HG03095 (cell line): ENCODE data around the gene ACOT7.
"Not testable (repeated sequence)": the region's sequence is repeated elsewhere in the genome, so short reads cannot be mapped to it uniquely, and the experiment has no call there.

Source experiments
- ATAC-seq: cut with Tn5 transposase; IDR thresholded peaks from one replicate; pipeline ENCODE4 v1.9.1; 2021; ENCODE audit warnings: moderate library complexity; ENCODE audit not compliant: unreplicated experiment

Gene ACOT7

GRCh38 chr1:6393400-6394187 is at the start of gene ACOT7:
TSS of gene ACOT7 (minus strand) at chr1:6393767. CDS start at chr1:6393399, 368 bp downstream.
- peak; percentile 79 for ATAC-seq

DNA sequence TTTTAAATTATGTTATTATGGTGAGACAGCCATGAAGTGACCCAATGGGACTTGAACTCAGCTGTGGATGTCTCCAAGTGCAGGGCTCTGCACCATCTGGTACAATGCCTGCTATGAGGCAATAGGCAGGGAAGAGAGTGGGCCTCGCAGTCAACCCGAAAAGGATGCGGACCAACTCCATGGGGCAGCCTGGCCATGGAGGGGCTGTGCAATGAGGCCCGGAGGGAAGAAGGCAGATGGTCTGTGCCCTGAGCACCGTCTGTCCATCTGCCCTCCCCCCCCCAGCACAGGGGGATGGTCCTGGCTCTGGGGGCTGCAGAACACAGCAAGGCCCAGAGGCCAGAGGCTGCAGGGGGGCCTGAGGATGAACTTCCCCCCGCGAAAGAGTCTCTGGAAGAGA is 48.0 kb upstream of the ACOT7 start:
- no peak for ATAC-seq

DNA sequence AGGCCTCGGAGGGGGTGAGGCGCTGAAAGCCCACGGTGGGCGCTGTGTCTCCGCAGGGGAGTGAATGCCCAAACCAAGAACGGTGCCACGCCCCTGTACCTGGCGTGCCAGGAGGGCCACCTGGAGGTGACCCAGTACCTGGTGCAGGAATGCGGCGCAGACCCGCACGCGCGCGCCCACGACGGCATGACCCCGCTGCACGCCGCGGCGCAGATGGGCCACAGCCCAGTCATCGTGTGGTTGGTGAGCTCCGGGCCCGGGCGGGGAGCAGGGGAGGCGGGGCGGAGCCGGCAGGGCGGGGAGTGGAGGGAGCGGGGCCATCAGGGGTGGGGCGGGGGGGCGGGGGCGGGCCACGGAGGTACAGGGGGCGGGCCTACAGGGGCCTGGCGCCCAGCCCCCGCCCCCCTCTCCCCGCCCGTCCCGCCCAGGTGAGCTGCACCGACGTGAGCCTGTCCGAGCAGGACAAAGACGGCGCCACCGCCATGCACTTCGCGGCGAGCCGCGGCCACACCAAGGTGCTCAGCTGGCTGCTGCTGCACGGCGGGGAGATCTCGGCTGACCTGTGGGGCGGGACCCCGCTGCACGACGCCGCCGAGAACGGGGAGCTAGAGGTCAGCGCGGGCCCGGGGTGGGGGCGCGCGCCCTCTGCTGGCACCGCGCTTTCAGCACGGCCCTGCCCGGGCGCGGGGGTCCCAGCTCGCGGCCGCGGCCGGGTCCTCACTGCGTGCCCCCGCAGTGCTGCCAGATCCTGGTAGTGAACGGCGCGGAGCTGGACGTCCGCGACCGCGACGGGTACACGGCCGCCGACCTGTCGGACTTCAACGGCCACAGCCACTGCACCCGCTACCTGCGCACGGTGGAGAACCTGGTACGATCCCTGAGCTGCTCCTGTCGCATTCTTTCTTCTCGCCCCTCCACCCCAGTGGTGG is 46.9 kb upstream of the ACOT7 start:
- ATAC-seq = no peak

DNA sequence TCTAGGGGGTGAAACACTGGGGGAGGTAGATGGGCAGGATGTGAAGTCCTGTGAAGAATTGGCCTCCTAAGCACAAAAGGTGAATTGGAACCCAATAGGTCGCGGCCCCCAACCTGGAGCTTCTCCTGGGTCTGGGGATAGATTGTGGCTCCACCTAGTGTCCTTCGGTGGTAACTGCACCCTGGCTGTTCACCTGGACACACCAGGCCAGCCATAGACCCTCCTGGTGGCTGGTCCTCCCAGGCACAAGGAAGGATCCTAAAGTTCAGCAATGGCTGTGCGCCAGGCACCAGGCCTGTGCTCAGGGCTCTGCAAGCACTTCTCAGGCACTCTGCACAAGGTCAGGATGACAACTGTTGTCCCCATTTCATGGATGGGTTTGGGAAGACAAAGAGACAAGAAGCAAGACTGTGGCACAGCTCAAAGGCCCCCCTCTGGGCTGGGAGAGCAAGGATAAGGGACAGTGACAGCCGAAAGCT is 44.5 kb upstream of the ACOT7 start:
- no peak for ATAC-seq

DNA sequence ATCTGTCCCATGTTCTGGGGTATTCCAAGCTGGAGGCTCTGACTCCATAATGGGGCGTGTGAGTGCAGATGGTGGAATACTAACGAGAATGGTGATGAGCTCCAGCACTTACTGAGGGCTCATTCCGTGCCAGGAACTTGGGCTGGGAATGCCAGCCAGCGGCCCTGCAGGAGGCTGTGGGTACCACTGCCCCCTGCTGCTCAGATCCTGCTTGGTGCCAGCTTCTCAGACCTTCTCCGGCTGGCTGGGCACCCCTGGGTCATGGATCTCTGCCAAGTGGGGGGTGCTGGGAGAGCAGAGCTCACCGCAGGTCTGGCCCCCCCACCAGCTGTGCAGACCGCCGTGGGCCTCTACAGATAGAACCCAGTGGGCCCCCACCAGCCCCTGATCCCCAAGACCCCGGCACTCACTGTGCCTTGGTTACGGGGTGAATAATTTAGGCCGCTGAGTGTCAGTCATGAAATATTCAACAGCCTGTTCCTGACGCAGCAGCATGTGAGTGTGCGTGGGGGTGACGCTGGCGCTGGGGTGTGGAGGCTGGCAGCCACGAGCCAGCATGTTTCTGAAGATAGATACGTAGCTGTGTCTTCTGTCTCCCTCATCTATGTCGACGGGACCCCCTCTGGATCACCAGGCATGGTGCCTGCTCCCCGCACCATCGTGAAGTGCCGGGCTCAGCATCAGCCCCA is 43.6 kb upstream of the ACOT7 start:
- not testable (repeated sequence) for ATAC-seq

DNA sequence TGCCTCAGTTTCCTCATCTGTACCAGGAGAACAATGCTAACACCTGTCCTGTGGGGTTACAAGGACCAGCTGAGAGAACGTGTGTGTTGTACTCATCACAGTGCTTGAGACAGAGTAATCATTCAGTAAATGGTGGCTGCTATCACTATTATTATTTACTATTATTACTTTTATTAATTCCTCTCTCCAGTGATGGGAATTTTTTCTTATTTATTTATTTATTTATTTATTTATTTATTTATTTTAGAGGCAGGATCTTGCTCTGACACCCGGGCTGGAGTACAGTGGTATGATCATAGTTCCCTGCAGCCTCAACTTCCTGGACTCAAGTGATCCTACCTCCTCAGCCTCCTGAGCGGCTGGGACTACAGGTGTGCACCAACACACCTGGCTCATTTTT is 42.7 kb upstream of the ACOT7 start:
- not testable (repeated sequence) for ATAC-seq

DNA sequence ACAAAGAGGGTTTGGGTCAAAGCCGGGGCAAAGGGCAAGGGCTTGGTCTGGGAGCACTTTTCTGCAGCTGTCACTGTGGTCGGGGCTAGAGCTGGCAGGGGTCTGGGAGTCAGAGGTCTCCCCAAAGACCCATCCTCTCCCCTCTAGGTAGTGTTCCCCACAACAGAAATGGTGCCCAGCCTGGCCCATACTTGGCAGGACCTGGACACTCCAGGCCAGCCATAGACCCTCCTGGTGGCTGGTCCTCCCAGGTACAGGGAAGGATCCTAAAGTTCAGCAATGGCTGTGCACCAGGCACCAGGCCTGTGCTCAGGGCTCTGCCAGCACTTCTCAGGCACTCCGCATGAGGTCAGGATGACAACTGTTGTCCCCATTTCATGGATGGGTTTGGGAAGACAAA is 42.0 kb upstream of the ACOT7 start:
- ATAC-seq = no peak

GRCh38 chr1:6435129-6435528 is 41.6 kb upstream of the ACOT7 start:
- no peak for ATAC-seq

GRCh38 chr1:6434186-6434585 is 40.6 kb upstream of the ACOT7 start:
- no peak for ATAC-seq

DNA sequence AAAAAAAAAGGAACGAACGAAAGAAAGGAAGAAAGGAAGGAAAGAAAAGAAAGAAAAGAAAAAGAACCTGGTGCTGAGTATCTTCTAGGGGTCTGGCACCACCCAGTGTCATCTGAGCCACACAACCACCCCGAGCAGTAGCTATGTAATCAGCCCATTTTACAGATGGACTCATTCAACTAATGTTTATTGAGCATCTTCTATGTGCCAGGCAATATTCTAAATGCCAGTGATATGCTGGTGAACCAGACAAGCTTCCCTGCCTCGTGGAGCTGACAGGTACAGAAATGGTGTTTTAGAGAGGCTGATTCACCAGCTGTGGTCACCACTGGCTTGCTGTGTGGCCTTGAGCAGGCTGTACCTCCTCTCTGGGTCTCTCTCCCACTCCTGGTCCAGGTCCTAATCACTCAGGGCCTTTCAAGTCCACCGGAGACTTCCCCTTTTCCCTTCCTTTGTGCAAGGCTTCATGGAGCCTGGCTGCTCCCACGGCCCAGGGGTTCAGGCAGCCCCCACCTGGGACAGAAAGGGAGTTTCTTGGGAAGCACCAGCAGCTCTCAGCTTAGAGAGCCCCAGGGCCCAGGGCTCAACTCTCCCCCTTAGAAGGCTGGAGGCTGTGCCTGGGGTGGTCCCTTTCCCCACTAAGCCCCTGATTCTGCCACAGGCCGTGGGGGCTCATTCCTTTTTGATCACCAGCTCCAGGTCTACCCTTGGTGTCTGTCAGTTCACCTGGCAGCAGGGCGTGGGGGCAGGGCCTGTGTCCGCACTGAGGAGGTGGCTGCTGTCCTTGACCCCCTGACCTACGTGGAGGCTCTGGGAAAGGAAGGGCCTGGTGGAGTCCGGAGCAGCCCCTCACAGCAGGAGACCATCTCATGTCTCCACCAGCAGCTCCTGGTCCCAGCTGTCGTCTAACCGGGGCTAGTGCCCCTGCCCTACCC is 38.3 kb upstream of the ACOT7 start:
- not testable (repeated sequence) for ATAC-seq

GRCh38 chr1:6429660-6430411 is 36.3 kb upstream of the ACOT7 start:
- ATAC-seq = not testable (repeated sequence)

- not testable (repeated sequence) for ATAC-seq
These were observed 34.9 kb upstream of the ACOT7 start for GRCh38 chr1:6428453-6428852.

- no peak for ATAC-seq
These were observed 34.1 kb upstream of the ACOT7 start for GRCh38 chr1:6427441-6428390.

DNA sequence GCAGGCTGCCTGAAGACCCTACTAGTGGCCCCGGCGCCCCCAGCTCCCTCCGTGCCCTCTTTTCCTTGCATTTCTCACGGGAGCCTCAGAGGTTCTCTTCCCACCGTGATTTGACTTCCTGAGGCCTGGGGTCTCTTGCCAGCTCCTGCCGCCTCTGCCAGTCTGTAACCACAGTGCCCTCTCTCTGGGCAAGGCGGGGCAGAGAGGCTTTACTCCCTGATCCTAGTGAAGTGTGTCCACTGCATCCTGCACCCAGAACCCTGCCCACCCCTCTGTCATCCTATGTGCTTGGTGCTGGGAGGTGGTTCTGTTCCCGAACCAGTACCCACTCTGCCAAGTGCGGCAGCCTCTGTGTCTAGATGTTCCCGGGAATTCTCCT is 33.4 kb upstream of the ACOT7 start:
- ATAC-seq = no peak

GRCh38 chr1:6426277-6426971 is 32.9 kb upstream of the ACOT7 start:
- ATAC-seq = no peak

GRCh38 chr1:6425658-6426057 is 32.1 kb upstream of the ACOT7 start:
- ATAC-seq = no peak
